Endothelial cell of umbilical vein (primary cell): ENCODE data around the gene MACROD2.

ENCODE experiments used
- CTCF ChIP-seq, 2 donors: IDR thresholded peaks; 1 replicate in 1 of 2; 2 replicates in 1 of 2; pipeline ENCODE4 v1.5.1; 2011; ENCODE audit warnings: low read length in 2 of 2, mild to moderate bottlenecking in 2 of 2, moderate library complexity in 2 of 2, control low read depth in 1 of 2, inconsistent platforms in 1 of 2, low read depth in 1 of 2; ENCODE audit not compliant: insufficient read depth in 1 of 2; ENCODE audit errors: extremely low read depth in 1 of 2
- POLR2AphosphoS5 ChIP-seq: IDR thresholded peaks from 2 replicates; pipeline ENCODE4 v1.6.1; 2012; ENCODE audit warnings: low read depth, mild to moderate bottlenecking, control low read depth, low read length, moderate library complexity; ENCODE audit not compliant: insufficient read depth

GRCh38 chr20:15673206-15673605 is 1677.9 kb downstream of the MACROD2 start:
- TF ChIP-seq CTCF (IDR thresholded peaks at IDR 0.05; ENCODE audit: extremely low read depth in 1 of 2, insufficient read depth in 1 of 2, low read depth in 1 of 2, low read length in 2 of 2) (no peak), POLR2AphosphoS5 (no peak)
